NCI-H1436 treated with DMSO at 0.1 percent for 48 hours (cell line): Measurements from ENCODE around the gene FHOD3.

ENCODE experiments used
- DNase-seq: peaks from one replicate; lab custom pipeline; 2025; lab: John Stamatoyannopoulos, UW

The FHOD3 gene

GRCh38 chr18:36594621-36595020 lies 297.1 kb downstream of the FHOD3 start:
- DNase-seq = no peak

GRCh38 chr18:36595046-36595817 lies 297.7 kb downstream of the FHOD3 start:
- no peak for DNase-seq

GRCh38 chr18:36595818-36596215 lies 298.3 kb downstream of the FHOD3 start:
- no peak for DNase-seq

GRCh38 chr18:36597636-36598035 lies 300.1 kb downstream of the FHOD3 start:
- no peak for DNase-seq

- no peak for DNase-seq
Measured at GRCh38 chr18:36600548-36600947, 303.0 kb downstream of the FHOD3 start.

GRCh38 chr18:36601316-36601715 lies 303.8 kb downstream of the FHOD3 start:
- DNase-seq = no peak

- DNase-seq = no peak
Measured at GRCh38 chr18:36602071-36602470, 304.6 kb downstream of the FHOD3 start.

- DNase-seq = no peak
Measured at GRCh38 chr18:36602620-36603019, 305.1 kb downstream of the FHOD3 start.

- no peak for DNase-seq
Measured at GRCh38 chr18:36608107-36608506, 310.6 kb downstream of the FHOD3 start.

GRCh38 chr18:36610258-36610657 lies 312.7 kb downstream of the FHOD3 start:
- no peak for DNase-seq

GRCh38 chr18:36610661-36611060 lies 313.1 kb downstream of the FHOD3 start:
- no peak for DNase-seq

GRCh38 chr18:36613069-36613468 lies 315.6 kb downstream of the FHOD3 start:
- DNase-seq = no peak

GRCh38 chr18:36613810-36614209 lies 316.3 kb downstream of the FHOD3 start:
- no peak for DNase-seq

GRCh38 chr18:36620788-36621187 lies 323.3 kb downstream of the FHOD3 start:
- no peak for DNase-seq

GRCh38 chr18:36622610-36623009 lies 325.1 kb downstream of the FHOD3 start:
- DNase-seq = no peak

- no peak for DNase-seq
Measured at GRCh38 chr18:36623091-36623490, 325.6 kb downstream of the FHOD3 start.

- no peak for DNase-seq
Measured at GRCh38 chr18:36623681-36624190, 326.2 kb downstream of the FHOD3 start.

- no peak for DNase-seq
Measured at GRCh38 chr18:36624451-36625167, 327.1 kb downstream of the FHOD3 start.

GRCh38 chr18:36625386-36625785 lies 327.9 kb downstream of the FHOD3 start:
- DNase-seq = no peak

GRCh38 chr18:36627637-36628036 lies 330.1 kb downstream of the FHOD3 start:
- no peak for DNase-seq

GRCh38 chr18:36628435-36629137 lies 331.1 kb downstream of the FHOD3 start:
- no peak for DNase-seq

GRCh38 chr18:36629138-36629530 lies 331.6 kb downstream of the FHOD3 start:
- no peak for DNase-seq

GRCh38 chr18:36629836-36630235 lies 332.3 kb downstream of the FHOD3 start:
- no peak for DNase-seq
